Naive thymus-derived CD4-positive, alpha-beta T cell (primary cell): ENCODE measurements around the gene ASXL2. TPM values are rescaled to one million over a fixed set of nuclear protein-coding genes. Genes with fewer than 3 reads are reported as not detected.

Source experiments
- ATAC-seq: fragments of 150-1000 bp; cut with Tn5 transposase; 2 replicates; pipeline ENCODE4 v1.10.0; 2021; ENCODE audit warnings: mild to moderate bottlenecking, moderate library complexity
- CTCF ChIA-PET: fragments of 350-600 bp; sonication (Branson Sonifier 250); formaldehyde crosslinking; loops from one replicate; lab custom pipeline; 2021; ENCODE audit warnings: antibody characterized with exemption; lab: Charles Lee
- POLR2A ChIA-PET: fragments of 350-600 bp; sonication (Branson Sonifier 250); formaldehyde crosslinking; loops from one replicate; lab custom pipeline; 2021; ENCODE audit warnings: antibody characterized with exemption, inconsistent platforms; lab: Charles Lee
- DNase-seq, 9 donors: peaks; one replicate each; pipeline versions ENCODE4 v3.0.0 to v3.0.0-alpha.2; 2020 to 2022; ENCODE audit warnings: mixed read lengths in 1 of 9
- H3K27ac ChIP-seq: one replicate; pipeline ENCODE4 v1.7.0; 2013; ENCODE audit warnings: mild to moderate bottlenecking, low read depth, low read length, moderate library complexity
- H3K27me3 ChIP-seq, 2 donors: one replicate each; pipeline ENCODE4 v1.7.0; 2013; ENCODE audit warnings: low read length in 2 of 2, mild to moderate bottlenecking in 2 of 2, moderate library complexity in 2 of 2; ENCODE audit not compliant: control insufficient read depth in 2 of 2, insufficient read depth in 2 of 2
- H3K36me3 ChIP-seq, 3 experiments: 1 replicate in 2 of 3; 2 replicates in 1 of 3; pipeline ENCODE4 v1.7.0; 2013; ENCODE audit warnings: low read length in 3 of 3, mild to moderate bottlenecking in 3 of 3, moderate library complexity in 1 of 3; ENCODE audit not compliant: insufficient read depth in 3 of 3, control insufficient read depth in 2 of 3
- H3K4me1 ChIP-seq, 2 donors: one replicate each; pipeline ENCODE4 v1.7.0; 2013; ENCODE audit warnings: low read length in 2 of 2, mild to moderate bottlenecking in 2 of 2, moderate library complexity in 1 of 2; ENCODE audit not compliant: control insufficient read depth in 2 of 2, insufficient read depth in 2 of 2
- H3K4me3 ChIP-seq: 2 replicates; pipeline ENCODE4 v1.7.0; 2013; ENCODE audit warnings: mild to moderate bottlenecking, low read length
- H3K9me3 ChIP-seq, 3 experiments: 1 replicate in 2 of 3; 2 replicates in 1 of 3; pipeline ENCODE4 v1.7.0; 2013; ENCODE audit warnings: low read length in 3 of 3; ENCODE audit not compliant: control insufficient read depth in 2 of 3
- H3K27ac Mint-ChIP-seq, 9 donors: one replicate each; pipeline ENCODE4 v1.8.0; 2020 to 2022; ENCODE audit warnings: mixed read lengths in 9 of 9, mild to moderate bottlenecking in 8 of 9, moderate library complexity in 5 of 9, inconsistent platforms in 2 of 9
- H3K27me3 Mint-ChIP-seq, 5 donors: one replicate each; pipeline ENCODE4 v1.8.0; 2021 to 2022; ENCODE audit warnings: mixed read lengths in 5 of 5, mild to moderate bottlenecking in 1 of 5
- H3K36me3 Mint-ChIP-seq, 5 donors: one replicate each; pipeline ENCODE4 v1.8.0; 2020 to 2022; ENCODE audit warnings: mixed read lengths in 5 of 5, mild to moderate bottlenecking in 3 of 5, inconsistent platforms in 1 of 5
- H3K4me1 Mint-ChIP-seq, 7 donors: one replicate each; pipeline ENCODE4 v1.8.0; 2020 to 2022; ENCODE audit warnings: mixed read lengths in 7 of 7, mild to moderate bottlenecking in 3 of 7, inconsistent platforms in 1 of 7
- H3K4me3 Mint-ChIP-seq, 10 donors: one replicate each; pipeline ENCODE4 v1.8.0; 2020 to 2022; ENCODE audit warnings: mild to moderate bottlenecking in 10 of 10, mixed read lengths in 10 of 10, moderate library complexity in 6 of 10, inconsistent platforms in 2 of 10
- H3K9me3 Mint-ChIP-seq, 11 donors: one replicate each; pipeline ENCODE4 v1.8.0; 2020 to 2022; ENCODE audit warnings: mixed read lengths in 11 of 11, mild to moderate bottlenecking in 4 of 11, inconsistent platforms in 1 of 11, moderate library complexity in 1 of 11
- intact Hi-C, 2 donors: fragments of 100-400 bp; cut with micrococcal nuclease; formaldehyde crosslinking; loops; one replicate each; pipeline ENCODE4 v1.15.1; 2023
- polyA plus RNA-seq, 2 donors: library from polyadenylated mRNA; unstranded; fragments of 300-500 nt; fragmentation: Illumina TruSeq; gene quantifications; one replicate each; pipeline ENCODE4 v1.2.3, GENCODE V29; 2021
- total RNA-seq, 6 experiments: library from RNA in 5 of 6; stranded (reverse) in 5 of 6; gene quantifications; 1 replicate in 5 of 6; 2 replicates in 1 of 6; pipeline ENCODE4 v1.2.3 and lab custom pipeline; 2021 to 2026

Gene ASXL2
- total and polyA plus RNA-seq, 7 experiments from 2014 or later: 11.6 to 62.1 (median 30.9) TPM

- Histone ChIP-seq H3K4me1 (no peaks in the 10 kb centered on the region), H3K27ac (no peak overlapping the region), H3K9me3 (no peaks in the 10 kb centered on the region), H3K27me3 (no peaks in the 10 kb centered on the region), H3K36me3 (peaks cover 0 to 58% (median 41%) of the 10 kb centered on the region in 3 experiments), H3K4me3 (no peak overlapping the region)
- DNase-seq: no peak
- H3K4me1 Mint-ChIP-seq: peaks cover 6 to 24% (median 11%) of the 10 kb centered on the region in 7 donors
- H3K36me3 Mint-ChIP-seq: peaks cover 20 to 58% (median 30%) of the 10 kb centered on the region in 5 donors
- no peaks in the 10 kb centered on the region for H3K27me3 Mint-ChIP-seq
- no peak overlapping the region for H3K27ac Mint-ChIP-seq
- no peak overlapping the region for H3K4me3 Mint-ChIP-seq
- ChIA-PET CTCF (interaction anchor here (0.6 kb wide), 1 partner anchor 823 kb away, joined by 3 read pairs; no protein-coding TSS in a partner anchor), POLR2A (no interaction called here)
- ATAC-seq: no peak
- H3K9me3 Mint-ChIP-seq: no peaks in the 10 kb centered on the region
- intact Hi-C loops: no loop called here
Measured at GRCh38 chr2:25757906-25758305, 120.4 kb downstream of the ASXL2 start.

GRCh38 chr2:25756536-25756935 is 121.8 kb downstream of the ASXL2 start:
- Mint-ChIP-seq H3K4me3 (no peak overlapping the region), H3K27me3 (no peaks in the 10 kb centered on the region), H3K9me3 (no peaks in the 10 kb centered on the region), H3K27ac (peak overlapping the region in 1 of 9 donors; percentile 29), H3K4me1 (peaks cover 4 to 24% (median 11%) of the 10 kb centered on the region in 7 donors), H3K36me3 (peaks cover 24 to 59% (median 31%) of the 10 kb centered on the region in 5 donors)
- Histone ChIP-seq H3K27ac (no peak overlapping the region), H3K9me3 (no peaks in the 10 kb centered on the region), H3K36me3 (peaks cover 10 to 71% (median 48%) of the 10 kb centered on the region in 3 experiments), H3K27me3 (no peaks in the 10 kb centered on the region), H3K4me3 (no peak overlapping the region), H3K4me1 (no peaks in the 10 kb centered on the region)
- intact Hi-C loops: no loop called here
- ChIA-PET POLR2A (no interaction called here), CTCF (interaction anchor here (0.8 kb wide), 1 partner anchor 44 kb away, joined by 3 read pairs; no protein-coding TSS in a partner anchor)
- DNase-seq (no peak), ATAC-seq (no peak)

GRCh38 chr2:25749676-25750075 is 128.6 kb downstream of the ASXL2 start:
- Mint-ChIP-seq H3K27ac (peak overlapping the region in 6 of 9 donors; percentile 2 to 66 (median 14)), H3K4me1 (peaks cover 1 to 32% (median 4%) of the 10 kb centered on the region in 7 donors), H3K27me3 (no peaks in the 10 kb centered on the region), H3K4me3 (no peak overlapping the region), H3K36me3 (peaks cover 16 to 57% (median 42%) of the 10 kb centered on the region in 5 donors), H3K9me3 (no peaks in the 10 kb centered on the region)
- CTCF ChIA-PET: no interaction called here
- Histone ChIP-seq H3K36me3 (peaks cover 14 to 71% (median 36%) of the 10 kb centered on the region in 3 experiments), H3K4me3 (no peak overlapping the region), H3K27ac (no peak overlapping the region), H3K4me1 (no peaks in the 10 kb centered on the region), H3K27me3 (no peaks in the 10 kb centered on the region), H3K9me3 (no peaks in the 10 kb centered on the region)
- intact Hi-C loops: no loop called here
- ATAC-seq: no peak
- POLR2A ChIA-PET: no interaction called here
- DNase-seq: no peak

GRCh38 chr2:25744055-25744454 is 134.2 kb downstream of the ASXL2 start:
- Histone ChIP-seq H3K36me3 (peaks cover 0 to 41% (median 16%) of the 10 kb centered on the region in 3 experiments), H3K4me3 (no peak overlapping the region), H3K9me3 (no peaks in the 10 kb centered on the region), H3K27me3 (no peaks in the 10 kb centered on the region), H3K27ac (peak overlapping the region; percentile 41), H3K4me1 (peaks cover 0 to 14% of the 10 kb centered on the region in 2 donors)
- Mint-ChIP-seq H3K36me3 (peaks cover 10 to 54% (median 31%) of the 10 kb centered on the region in 5 donors), H3K4me3 (peak overlapping the region in 4 of 10 donors; percentile 39 to 76 (median 66)), H3K27ac (peak overlapping the region; percentile 58 to 93 (median 84)), H3K27me3 (no peaks in the 10 kb centered on the region), H3K4me1 (peaks cover 19 to 42% (median 28%) of the 10 kb centered on the region in 7 donors), H3K9me3 (no peaks in the 10 kb centered on the region)
- DNase-seq (no peak), ATAC-seq (no peak)
- intact Hi-C loops: no loop called here
- CTCF ChIA-PET: interaction anchor here (0.6 to 0.7 kb wide), 3 partner anchors 136 to 299 kb away, joined by 3 read pairs; no protein-coding TSS in a partner anchor
- POLR2A ChIA-PET: no interaction called here

GRCh38 chr2:25743132-25743830 is 135.0 kb downstream of the ASXL2 start:
- Mint-ChIP-seq H3K36me3 (peaks cover 10 to 51% (median 25%) of the 10 kb centered on the region in 5 donors), H3K27ac (peak overlapping the region; percentile 58 to 93 (median 84)), H3K4me1 (peaks cover 19 to 42% (median 32%) of the 10 kb centered on the region in 7 donors), H3K9me3 (no peaks in the 10 kb centered on the region), H3K27me3 (no peaks in the 10 kb centered on the region), H3K4me3 (peak overlapping the region; percentile 39 to 76 (median 66))
- peak; percentile 66 for ATAC-seq
- Histone ChIP-seq H3K4me3 (no peak overlapping the region), H3K27ac (peak overlapping the region; percentile 41), H3K9me3 (no peaks in the 10 kb centered on the region), H3K36me3 (peaks cover 0 to 33% (median 16%) of the 10 kb centered on the region in 3 experiments), H3K27me3 (no peaks in the 10 kb centered on the region), H3K4me1 (peaks cover 0 to 14% of the 10 kb centered on the region in 2 donors)
- POLR2A ChIA-PET: no interaction called here
- intact Hi-C loops: loop anchor here in 1 of 2 donors (2.0 kb wide), 1 partner anchor 20 kb away; no protein-coding TSS in a partner anchor
- CTCF ChIA-PET: interaction anchor here (0.6 to 0.8 kb wide), 3 partner anchors 110 to 137 kb away, joined by 3 read pairs; no protein-coding TSS in a partner anchor
- DNase-seq: peak in 5 of 9 donors; percentile 10 to 44 (median 27)

GRCh38 chr2:25742501-25742900 is 135.8 kb downstream of the ASXL2 start:
- no peak for DNase-seq
- Histone ChIP-seq H3K27ac (no peak overlapping the region), H3K4me3 (no peak overlapping the region), H3K27me3 (no peaks in the 10 kb centered on the region), H3K36me3 (peaks cover 0 to 28% (median 16%) of the 10 kb centered on the region in 3 experiments), H3K4me1 (peaks cover 0 to 14% of the 10 kb centered on the region in 2 donors), H3K9me3 (no peaks in the 10 kb centered on the region)
- peaks cover 10 to 48% (median 24%) of the 10 kb centered on the region in 5 donors for H3K36me3 Mint-ChIP-seq
- H3K27ac Mint-ChIP-seq: peak overlapping the region in 8 of 9 donors; percentile 58 to 93 (median 83)
- ChIA-PET POLR2A (no interaction called here), CTCF (interaction anchor here (0.8 kb wide), 1 partner anchor 111 kb away, joined by 3 read pairs; no protein-coding TSS in a partner anchor)
- no peaks in the 10 kb centered on the region for H3K27me3 Mint-ChIP-seq
- H3K4me1 Mint-ChIP-seq: peaks cover 19 to 42% (median 32%) of the 10 kb centered on the region in 7 donors
- no peak for ATAC-seq
- intact Hi-C loops: loop anchor here in 1 of 2 donors (2.0 kb wide), 1 partner anchor 20 kb away; no protein-coding TSS in a partner anchor
- no peaks in the 10 kb centered on the region for H3K9me3 Mint-ChIP-seq
- peak overlapping the region in 2 of 10 donors; percentile 66 to 70 for H3K4me3 Mint-ChIP-seq
